B cell (primary cell): Measurements from ENCODE around the gene HS3ST3A1. TPM values are rescaled to one million over a fixed set of nuclear protein-coding genes. Genes with fewer than 3 reads are reported as not detected.

Source experiments
- ATAC-seq: fragments of 200-7000 bp; cut with Tn5 transposase; one replicate; pipeline ENCODE4 v1.10.0; 2021; ENCODE audit warnings: low read depth, mild to moderate bottlenecking, moderate number of reproducible peaks, moderate library complexity
- CTCF ChIA-PET: fragments of 350-600 bp; sonication (Branson Sonifier 250); formaldehyde crosslinking; loops from one replicate; lab custom pipeline; 2021; ENCODE audit warnings: antibody characterized with exemption, inconsistent platforms; lab: Charles Lee
- POLR2A ChIA-PET: fragments of 350-600 bp; sonication (Branson Sonifier 250); formaldehyde crosslinking; loops from one replicate; lab custom pipeline; 2021; ENCODE audit warnings: antibody characterized with exemption; lab: Charles Lee
- DNase-seq: peaks from one replicate; pipeline ENCODE4 v3.0.0; 2013
- H2AFZ ChIP-seq: 2 replicates; pipeline ENCODE4 v1.6.1; 2012; ENCODE audit warnings: mild to moderate bottlenecking, low read depth, low read length; ENCODE audit not compliant: insufficient read depth, poor library complexity, severe bottlenecking
- H3K27ac ChIP-seq, 2 donors: 1 replicate in 1 of 2; 2 replicates in 1 of 2; pipeline ENCODE4 v1.5.1; 2012 to 2013; ENCODE audit warnings: low read length in 2 of 2, mild to moderate bottlenecking in 2 of 2, moderate library complexity in 1 of 2
- H3K27me3 ChIP-seq, 4 experiments: fragments of 200-600 bp in 1 of 4; sonication (generic) in 1 of 4; replicated peaks in 1 of 4; 1 replicate in 2 of 4; 2 replicates in 2 of 4; pipeline versions ENCODE4 v1.6.1 to v1.7.0; 2013 to 2016; ENCODE audit warnings: low read length in 3 of 4, mild to moderate bottlenecking in 2 of 4, mixed read lengths in 1 of 4, moderate library complexity in 1 of 4; ENCODE audit not compliant: insufficient read depth in 4 of 4, control insufficient read depth in 3 of 4; ENCODE audit errors: control extremely low read depth in 1 of 4
- H3K36me3 ChIP-seq, 2 experiments: replicated peaks in 1 of 2; 1 replicate in 1 of 2; 2 replicates in 1 of 2; pipeline versions ENCODE4 v1.6.1 to v1.7.1; 2013; ENCODE audit warnings: low read length in 1 of 2; ENCODE audit not compliant: insufficient read depth in 2 of 2, control insufficient read depth in 1 of 2; ENCODE audit errors: control extremely low read depth in 1 of 2, extremely low read depth in 1 of 2
- H3K4me1 ChIP-seq, 2 donors: fragments of 200-600 bp in 1 of 2; sonication (generic) in 1 of 2; 1 replicate in 1 of 2; 2 replicates in 1 of 2; pipeline versions ENCODE4 v1.5.1 to v1.6.1; 2013 to 2017; ENCODE audit warnings: low read length in 2 of 2; ENCODE audit not compliant: control insufficient read depth in 2 of 2, insufficient read depth in 2 of 2
- H3K4me2 ChIP-seq: replicated peaks from 2 replicates; pipeline ENCODE3; 2012; ENCODE audit warnings: mild to moderate bottlenecking, low read depth, low read length; ENCODE audit not compliant: poor library complexity, severe bottlenecking
- H3K4me3 ChIP-seq, 5 experiments: fragments of 200-600 bp in 1 of 5; sonication (generic) in 1 of 5; 1 replicate in 3 of 5; 2 replicates in 2 of 5; pipeline versions ENCODE4 v1.5.1 to v1.7.0; 2011 to 2016; ENCODE audit warnings: low read length in 4 of 5, mild to moderate bottlenecking in 4 of 5, low read depth in 2 of 5, control low read depth in 1 of 5, moderate library complexity in 1 of 5; ENCODE audit not compliant: insufficient read depth in 1 of 5; ENCODE audit errors: control extremely low read depth in 1 of 5, extremely low read depth in 1 of 5
- H3K79me2 ChIP-seq: fragments of 200-600 bp; sonication (generic); one replicate; pipeline ENCODE4 v1.6.0; 2016; ENCODE audit warnings: low read length; ENCODE audit not compliant: control insufficient read depth, insufficient read depth
- H3K9ac ChIP-seq: fragments of 200-600 bp; sonication (generic); 2 replicates; pipeline ENCODE4 v1.6.1; 2017; ENCODE audit warnings: mild to moderate bottlenecking, low read length, moderate library complexity
- H3K9me3 ChIP-seq, 3 donors: one replicate each; pipeline versions ENCODE4 v1.6.1 to v1.7.1; 2013; ENCODE audit warnings: low read length in 2 of 3; ENCODE audit not compliant: control insufficient read depth in 2 of 3, insufficient read depth in 1 of 3; ENCODE audit errors: control extremely low read depth in 1 of 3
- H4K20me1 ChIP-seq: 2 replicates; pipeline ENCODE4 v1.6.0; 2012; ENCODE audit warnings: mild to moderate bottlenecking, low read length; ENCODE audit not compliant: insufficient read depth, control insufficient read depth, poor library complexity, severe bottlenecking
- H3K27ac Mint-ChIP-seq: one replicate; pipeline ENCODE4 v1.8.0; 2021; ENCODE audit warnings: mixed read lengths
- H3K27me3 Mint-ChIP-seq: one replicate; pipeline ENCODE4 v1.8.0; 2021; ENCODE audit warnings: mixed read lengths
- H3K4me1 Mint-ChIP-seq: one replicate; pipeline ENCODE4 v1.8.0; 2021; ENCODE audit warnings: mixed read lengths
- H3K4me3 Mint-ChIP-seq: one replicate; pipeline ENCODE4 v1.8.0; 2021; ENCODE audit warnings: mixed read lengths
- H3K9me3 Mint-ChIP-seq: one replicate; pipeline ENCODE4 v1.8.0; 2022; ENCODE audit warnings: mixed read lengths; ENCODE audit not compliant: insufficient read depth
- EZH2 ChIP-seq: IDR thresholded peaks from 2 replicates; pipeline ENCODE4 v1.6.1; 2012; ENCODE audit warnings: borderline replicate concordance, low read depth, mild to moderate bottlenecking, moderate library complexity, low read length; ENCODE audit not compliant: insufficient read depth, poor library complexity, severe bottlenecking
- WGBS: methylation state at CpG from one replicate; pipeline ENCODE4 v1.1.5; 2013; ENCODE audit warnings: missing lambda C conversion rate; ENCODE audit not compliant: insufficient coverage; 5-methylcytosine and 5-hydroxymethylcytosine counted together
- intact Hi-C: fragments of 100-400 bp; cut with micrococcal nuclease; formaldehyde crosslinking; loops from one replicate; pipeline ENCODE4 v1.10.0; 2022
- polyA plus RNA-seq: library from polyadenylated mRNA; depleted of rRNA; stranded (reverse); fragments of >200 nt; gene quantifications from 2 replicates; pipeline ENCODE4 v1.2.3, GENCODE V29; 2012
- total RNA-seq, 2 donors: library from RNA; stranded (reverse); fragments of 120-200 nt in 1 of 2; gene quantifications; 1 replicate in 1 of 2; 2 replicates in 1 of 2; pipeline versions ENCODE4 v1.2.3 to v1.2.4, GENCODE V29; 2013 to 2022
- TF ChIP-seq, protein P1 (sequence below): fragments of 200-600 bp; IDR thresholded peaks from one replicate; pipeline ENCODE4 v1.8.0; 2022; ENCODE audit warnings: antibody characterized with exemption, mild to moderate bottlenecking

HS3ST3A1 gene
- total and polyA plus RNA-seq, 2 donors (not counting 1 experiment from before 2014, with no cell fraction given): 0.17 to 0.75 TPM

DNA sequence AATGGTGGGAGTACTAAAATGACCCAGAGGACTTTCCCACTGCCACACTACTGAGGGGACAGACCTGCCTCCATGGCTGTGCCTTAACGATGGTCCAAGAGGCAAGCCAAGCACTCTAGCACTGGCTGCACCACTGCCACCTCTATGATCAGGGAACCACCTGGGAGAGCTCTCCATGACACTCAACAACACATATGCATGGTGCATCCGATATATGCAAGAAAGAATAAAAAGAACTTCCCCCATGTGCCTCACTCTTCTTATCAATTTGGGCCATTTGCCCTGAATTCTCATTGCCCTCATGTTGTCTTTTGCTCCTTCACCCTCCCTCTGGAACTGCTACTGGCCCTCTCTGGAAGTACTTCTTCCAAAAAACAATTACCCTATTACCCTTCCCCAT is 99.5 kb downstream of the HS3ST3A1 start:
- ATAC-seq (no peak), DNase-seq (no peak)
- Mint-ChIP-seq H3K9me3 (no peaks in the 10 kb centered on the region), H3K4me1 (no peaks in the 10 kb centered on the region), H3K27ac (no peak overlapping the region), H3K4me3 (no peak overlapping the region), H3K27me3 (no peaks in the 10 kb centered on the region)
- no peak overlapping the region for H3K4me3 ChIP-seq
- 97% methylated on average over 2 of the region's 2 CpGs for whole genome bisulfite sequencing
- H3K27me3 ChIP-seq: no peaks in the 10 kb centered on the region
- ChIA-PET CTCF (no interaction called here), POLR2A (no interaction called here)
- no peaks in the 10 kb centered on the region for H3K36me3 ChIP-seq
- intact Hi-C loops: no loop called here
- H4K20me1 ChIP-seq: no peaks in the 10 kb centered on the region
- no peaks in the 10 kb centered on the region for H3K4me1 ChIP-seq
- no peaks in the 10 kb centered on the region for H3K79me2 ChIP-seq
- no peaks in the 10 kb centered on the region for H3K9me3 ChIP-seq
- H2AFZ ChIP-seq: no peak overlapping the region
- no peak overlapping the region for H3K9ac ChIP-seq
- no peak for TF ChIP-seq EZH2
- TF ChIP-seq, protein P1, sequence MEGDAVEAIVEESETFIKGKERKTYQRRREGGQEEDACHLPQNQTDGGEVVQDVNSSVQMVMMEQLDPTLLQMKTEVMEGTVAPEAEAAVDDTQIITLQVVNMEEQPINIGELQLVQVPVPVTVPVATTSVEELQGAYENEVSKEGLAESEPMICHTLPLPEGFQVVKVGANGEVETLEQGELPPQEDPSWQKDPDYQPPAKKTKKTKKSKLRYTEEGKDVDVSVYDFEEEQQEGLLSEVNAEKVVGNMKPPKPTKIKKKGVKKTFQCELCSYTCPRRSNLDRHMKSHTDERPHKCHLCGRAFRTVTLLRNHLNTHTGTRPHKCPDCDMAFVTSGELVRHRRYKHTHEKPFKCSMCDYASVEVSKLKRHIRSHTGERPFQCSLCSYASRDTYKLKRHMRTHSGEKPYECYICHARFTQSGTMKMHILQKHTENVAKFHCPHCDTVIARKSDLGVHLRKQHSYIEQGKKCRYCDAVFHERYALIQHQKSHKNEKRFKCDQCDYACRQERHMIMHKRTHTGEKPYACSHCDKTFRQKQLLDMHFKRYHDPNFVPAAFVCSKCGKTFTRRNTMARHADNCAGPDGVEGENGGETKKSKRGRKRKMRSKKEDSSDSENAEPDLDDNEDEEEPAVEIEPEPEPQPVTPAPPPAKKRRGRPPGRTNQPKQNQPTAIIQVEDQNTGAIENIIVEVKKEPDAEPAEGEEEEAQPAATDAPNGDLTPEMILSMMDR: no peak
- no peak overlapping the region for H3K4me2 ChIP-seq
- no peak overlapping the region for H3K27ac ChIP-seq

DNA sequence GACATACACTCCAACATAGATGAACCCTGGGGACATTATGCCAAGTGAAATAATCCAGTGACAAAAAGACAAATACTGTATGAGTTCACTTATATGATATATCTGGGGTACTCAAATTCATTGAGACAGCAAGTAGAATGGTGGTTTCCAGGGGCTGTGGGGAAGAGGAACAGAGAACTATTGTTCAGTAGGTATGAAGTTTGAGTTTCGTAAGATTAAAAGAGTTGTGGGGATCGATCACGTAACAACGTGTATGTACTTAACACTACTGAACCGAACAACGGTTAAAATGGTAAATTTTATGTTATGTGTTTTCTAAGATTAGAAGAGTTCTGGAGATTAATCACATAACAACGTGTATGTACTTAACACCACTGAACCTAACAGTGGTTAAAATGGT is 100.8 kb downstream of the HS3ST3A1 start:
- 93% methylated on average over 2 of the region's 7 CpGs for WGBS
- Histone ChIP-seq H3K4me3 (no peak overlapping the region), H4K20me1 (no peaks in the 10 kb centered on the region), H3K27ac (no peak overlapping the region), H3K9me3 (no peaks in the 10 kb centered on the region), H3K4me2 (no peak overlapping the region), H3K9ac (no peak overlapping the region), H2AFZ (no peak overlapping the region), H3K4me1 (no peaks in the 10 kb centered on the region), H3K27me3 (no peaks in the 10 kb centered on the region), H3K36me3 (no peaks in the 10 kb centered on the region), H3K79me2 (no peaks in the 10 kb centered on the region)
- no peak for ATAC-seq
- no peak for TF ChIP-seq EZH2
- TF ChIP-seq, protein P1: no peak
- H3K27me3 Mint-ChIP-seq: no peaks in the 10 kb centered on the region
- H3K9me3 Mint-ChIP-seq: no peaks in the 10 kb centered on the region
- CTCF ChIA-PET: no interaction called here
- no peak overlapping the region for H3K27ac Mint-ChIP-seq
- no peak overlapping the region for H3K4me3 Mint-ChIP-seq
- intact Hi-C loops: no loop called here
- no peak for DNase-seq
- no peaks in the 10 kb centered on the region for H3K4me1 Mint-ChIP-seq
- POLR2A ChIA-PET: no interaction called here
